Measurements from ENCODE around the gene SLC24A3.

SLC24A3 gene

GRCh38 chr20:19301142-19301541 is 88.7 kb downstream of the SLC24A3 start:
- Histone ChIP-seq H2BK120ac (ENCODE audit: low read depth, low read length) (no peak overlapping the region), H3K18ac (ENCODE audit: low read length) (no peak overlapping the region), H2BK5ac (ENCODE audit: low read length) (no peak overlapping the region), H4K5ac (ENCODE audit: low read length) (no peak overlapping the region), H3K27ac (ENCODE audit: low read depth, low read length) (no peak overlapping the region), H3K79me2 (ENCODE audit: control insufficient read depth, insufficient read depth, low read length) (no peaks in the 10 kb centered on the region), H3K27me3 (ENCODE audit: insufficient read depth, low read length, poor library complexity) (no peaks in the 10 kb centered on the region), H3K36me3 (ENCODE audit: control insufficient read depth, insufficient read depth, low read length) (no peaks in the 10 kb centered on the region), H2BK15ac (replicated peaks; ENCODE audit: low read depth) (no peak overlapping the region), H2AK5ac (ENCODE audit: low read length) (no peak overlapping the region), H3K4me2 (ENCODE audit: low read length) (no peak overlapping the region), H3K4me1 (ENCODE audit: control insufficient read depth, low read depth, low read length) (no peaks in the 10 kb centered on the region), H3K56ac (ENCODE audit: low read length) (no peak overlapping the region), H3K9ac (ENCODE audit: low read length) (no peak overlapping the region), H3K79me1 (ENCODE audit: low read length) (no peaks in the 10 kb centered on the region), H3K23ac (ENCODE audit: low read length) (no peak overlapping the region), H3K4ac (ENCODE audit: low read depth, low read length) (no peak overlapping the region), H3K4me3 (ENCODE audit: low read length) (no peak overlapping the region), H4K8ac (ENCODE audit: low read depth, low read length) (no peak overlapping the region)
- no peak for DNase-seq
- WGBS (ENCODE audit: extremely low coverage, insufficient coverage, low lambda C conversion rate), result no CpG with 5 or more reads among the region's 2 CpGs

DNA sequence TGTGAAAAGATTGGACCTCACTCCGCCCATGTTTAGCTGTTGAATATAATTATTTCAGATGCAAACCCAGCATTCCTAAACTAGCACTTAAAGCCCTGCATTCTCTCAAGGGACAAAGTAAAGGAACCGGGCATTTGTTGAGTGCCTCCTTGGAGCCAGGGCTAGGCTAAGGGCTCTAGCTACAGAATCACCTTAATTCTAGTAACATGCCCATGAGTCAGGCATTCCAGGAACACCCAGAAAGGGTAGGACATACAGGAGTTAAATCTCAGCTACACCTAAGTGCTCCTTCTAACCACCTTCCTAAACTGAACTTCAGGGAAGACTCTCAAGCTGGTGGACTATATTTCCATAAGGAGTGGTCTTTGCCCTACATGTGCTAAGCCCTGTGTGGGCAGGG is 89.4 kb downstream of the SLC24A3 start:
- Histone ChIP-seq H3K4me3 (ENCODE audit: low read length) (no peak overlapping the region), H3K56ac (ENCODE audit: low read length) (no peak overlapping the region), H3K36me3 (ENCODE audit: control insufficient read depth, insufficient read depth, low read length) (no peaks in the 10 kb centered on the region), H3K79me2 (ENCODE audit: control insufficient read depth, insufficient read depth, low read length) (no peaks in the 10 kb centered on the region), H3K4me1 (ENCODE audit: control insufficient read depth, low read depth, low read length) (no peaks in the 10 kb centered on the region), H3K79me1 (ENCODE audit: low read length) (no peaks in the 10 kb centered on the region), H2BK15ac (replicated peaks; ENCODE audit: low read depth) (no peak overlapping the region), H2BK120ac (ENCODE audit: low read depth, low read length) (no peak overlapping the region), H4K8ac (ENCODE audit: low read depth, low read length) (no peak overlapping the region), H3K27ac (ENCODE audit: low read depth, low read length) (no peak overlapping the region), H3K27me3 (ENCODE audit: insufficient read depth, low read length, poor library complexity) (no peaks in the 10 kb centered on the region), H3K9ac (ENCODE audit: low read length) (no peak overlapping the region), H3K23ac (ENCODE audit: low read length) (no peak overlapping the region), H3K18ac (ENCODE audit: low read length) (no peak overlapping the region), H2AK5ac (ENCODE audit: low read length) (no peak overlapping the region), H2BK5ac (ENCODE audit: low read length) (no peak overlapping the region), H3K4me2 (ENCODE audit: low read length) (no peak overlapping the region), H4K5ac (ENCODE audit: low read length) (no peak overlapping the region), H3K4ac (ENCODE audit: low read depth, low read length) (no peak overlapping the region)
- DNase-seq, result no peak
- WGBS (ENCODE audit: extremely low coverage, insufficient coverage, low lambda C conversion rate), result no CpG with 5 or more reads among the region's 2 CpGs

DNA sequence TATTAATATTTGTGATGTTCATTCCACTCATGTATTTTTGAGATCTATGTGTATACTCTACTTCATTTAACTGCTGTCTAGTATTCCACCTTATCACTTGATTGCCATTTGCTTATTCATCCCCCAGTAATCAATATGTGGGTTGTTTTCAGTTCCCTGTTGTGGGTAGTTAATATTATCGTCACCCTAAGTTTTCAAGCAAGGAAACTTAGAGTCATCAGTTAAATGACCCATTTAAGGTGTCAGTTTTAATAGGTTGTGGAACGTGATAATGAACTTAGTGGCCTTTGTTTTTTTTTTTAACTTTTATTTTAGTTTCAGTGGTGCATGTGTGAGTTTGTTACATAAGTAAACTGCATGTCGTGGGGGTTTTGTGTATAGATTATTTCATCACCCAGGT is 90.3 kb downstream of the SLC24A3 start:
- Histone ChIP-seq H4K5ac (ENCODE audit: low read length) (no peak overlapping the region), H2BK5ac (ENCODE audit: low read length) (no peak overlapping the region), H3K18ac (ENCODE audit: low read length) (no peak overlapping the region), H2BK15ac (replicated peaks; ENCODE audit: low read depth) (no peak overlapping the region), H3K56ac (ENCODE audit: low read length) (no peak overlapping the region), H3K27ac (ENCODE audit: low read depth, low read length) (no peak overlapping the region), H3K79me1 (ENCODE audit: low read length) (no peaks in the 10 kb centered on the region), H3K36me3 (ENCODE audit: control insufficient read depth, insufficient read depth, low read length) (no peaks in the 10 kb centered on the region), H3K79me2 (ENCODE audit: control insufficient read depth, insufficient read depth, low read length) (no peaks in the 10 kb centered on the region), H2BK120ac (ENCODE audit: low read depth, low read length) (no peak overlapping the region), H3K23ac (ENCODE audit: low read length) (no peak overlapping the region), H4K8ac (ENCODE audit: low read depth, low read length) (no peak overlapping the region), H2AK5ac (ENCODE audit: low read length) (no peak overlapping the region), H3K9ac (ENCODE audit: low read length) (no peak overlapping the region), H3K4me1 (ENCODE audit: control insufficient read depth, low read depth, low read length) (no peaks in the 10 kb centered on the region), H3K4me3 (ENCODE audit: low read length) (no peak overlapping the region), H3K4me2 (ENCODE audit: low read length) (no peak overlapping the region), H3K4ac (ENCODE audit: low read depth, low read length) (no peak overlapping the region), H3K27me3 (ENCODE audit: insufficient read depth, low read length, poor library complexity) (no peaks in the 10 kb centered on the region)
- WGBS (ENCODE audit: extremely low coverage, insufficient coverage, low lambda C conversion rate), result no CpG with 5 or more reads among the region's 3 CpGs
- no peak for DNase-seq

DNA sequence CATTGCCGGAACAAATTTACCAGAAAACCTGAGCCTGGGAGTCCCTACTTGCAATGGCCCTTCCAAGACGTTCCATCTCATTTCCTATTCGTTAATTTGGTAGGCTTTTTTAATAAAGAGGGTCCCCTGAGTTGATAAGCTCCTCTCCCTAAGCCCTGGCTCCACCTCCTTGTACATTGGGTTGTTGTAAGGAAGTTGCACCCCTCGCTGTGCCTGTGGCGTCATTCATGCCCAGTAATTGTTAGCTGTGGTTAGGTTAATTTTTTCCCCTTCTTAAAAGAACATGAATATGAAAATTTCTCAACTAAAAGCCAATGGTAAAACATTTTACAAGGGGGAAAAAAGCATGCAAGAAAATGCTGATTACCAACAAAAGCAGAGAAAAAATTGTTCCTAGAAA is 91.9 kb downstream of the SLC24A3 start:
- no peaks in the 10 kb centered on the region for H3K79me1 ChIP-seq (ENCODE audit: low read length)
- H2BK120ac ChIP-seq (ENCODE audit: low read depth, low read length), result no peak overlapping the region
- no peak overlapping the region for H3K9ac ChIP-seq (ENCODE audit: low read length)
- no peak overlapping the region for H3K23ac ChIP-seq (ENCODE audit: low read length)
- H3K36me3 ChIP-seq (ENCODE audit: control insufficient read depth, insufficient read depth, low read length), result no peaks in the 10 kb centered on the region
- H3K27me3 ChIP-seq (ENCODE audit: insufficient read depth, low read length, poor library complexity), result no peaks in the 10 kb centered on the region
- H3K4me2 ChIP-seq (ENCODE audit: low read length), result no peak overlapping the region
- no peak for DNase-seq
- no peak overlapping the region for H4K5ac ChIP-seq (ENCODE audit: low read length)
- WGBS (ENCODE audit: extremely low coverage, insufficient coverage, low lambda C conversion rate), result no CpG with 5 or more reads among the region's 5 CpGs
- no peak overlapping the region for H3K27ac ChIP-seq (ENCODE audit: low read depth, low read length)
- H3K56ac ChIP-seq (ENCODE audit: low read length), result no peak overlapping the region
- no peak overlapping the region for H2BK15ac ChIP-seq (replicated peaks; ENCODE audit: low read depth)
- no peak overlapping the region for H3K18ac ChIP-seq (ENCODE audit: low read length)
- H2AK5ac ChIP-seq (ENCODE audit: low read length), result no peak overlapping the region
- no peaks in the 10 kb centered on the region for H3K79me2 ChIP-seq (ENCODE audit: control insufficient read depth, insufficient read depth, low read length)
- no peak overlapping the region for H2BK5ac ChIP-seq (ENCODE audit: low read length)
- H3K4ac ChIP-seq (ENCODE audit: low read depth, low read length), result no peak overlapping the region
- H4K8ac ChIP-seq (ENCODE audit: low read depth, low read length), result no peak overlapping the region
- no peaks in the 10 kb centered on the region for H3K4me1 ChIP-seq (ENCODE audit: control insufficient read depth, low read depth, low read length)
- no peak overlapping the region for H3K4me3 ChIP-seq (ENCODE audit: low read length)

DNA sequence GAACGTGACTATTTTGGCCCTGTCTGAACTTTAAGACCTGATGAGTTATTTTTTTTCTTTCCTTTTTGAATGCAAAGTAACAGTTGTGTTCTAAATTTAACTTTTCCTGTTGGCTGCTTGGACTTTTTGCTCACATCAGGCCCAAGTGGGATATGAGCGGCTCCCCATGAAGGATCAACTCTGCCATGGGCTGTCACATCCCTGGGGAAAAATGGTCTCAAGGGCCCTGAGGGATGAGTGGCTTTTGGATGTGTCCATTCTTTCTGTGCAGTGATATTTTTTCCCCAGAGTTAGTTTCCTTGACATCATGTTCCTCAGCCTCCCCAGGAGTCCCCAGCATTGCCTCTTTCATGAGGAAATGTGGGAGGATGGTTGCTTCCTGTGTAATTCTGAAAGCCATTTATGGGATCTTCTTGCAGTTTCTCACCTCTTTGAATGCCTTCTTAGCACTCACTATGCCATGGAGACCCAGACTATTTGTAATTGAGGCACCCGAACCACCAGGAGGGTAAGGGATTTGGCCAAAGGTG is 92.5 kb downstream of the SLC24A3 start:
- Histone ChIP-seq H2BK15ac (replicated peaks; ENCODE audit: low read depth) (no peak overlapping the region), H2BK120ac (ENCODE audit: low read depth, low read length) (no peak overlapping the region), H3K56ac (ENCODE audit: low read length) (no peak overlapping the region), H3K4me3 (ENCODE audit: low read length) (no peak overlapping the region), H3K36me3 (ENCODE audit: control insufficient read depth, insufficient read depth, low read length) (no peaks in the 10 kb centered on the region), H3K18ac (ENCODE audit: low read length) (no peak overlapping the region), H4K8ac (ENCODE audit: low read depth, low read length) (no peak overlapping the region), H3K27ac (ENCODE audit: low read depth, low read length) (no peak overlapping the region), H3K4ac (ENCODE audit: low read depth, low read length) (no peak overlapping the region), H3K23ac (ENCODE audit: low read length) (no peak overlapping the region), H3K79me2 (ENCODE audit: control insufficient read depth, insufficient read depth, low read length) (no peaks in the 10 kb centered on the region), H2BK5ac (ENCODE audit: low read length) (no peak overlapping the region), H3K27me3 (ENCODE audit: insufficient read depth, low read length, poor library complexity) (no peaks in the 10 kb centered on the region), H3K4me1 (ENCODE audit: control insufficient read depth, low read depth, low read length) (no peaks in the 10 kb centered on the region), H3K4me2 (ENCODE audit: low read length) (no peak overlapping the region), H3K9ac (ENCODE audit: low read length) (no peak overlapping the region), H4K5ac (ENCODE audit: low read length) (no peak overlapping the region), H3K79me1 (ENCODE audit: low read length) (no peaks in the 10 kb centered on the region), H2AK5ac (ENCODE audit: low read length) (no peak overlapping the region)
- no peak for DNase-seq
- no CpG with 5 or more reads among the region's 3 CpGs for WGBS (ENCODE audit: extremely low coverage, insufficient coverage, low lambda C conversion rate)

GRCh38 chr20:19308146-19308545 is 95.7 kb downstream of the SLC24A3 start:
- H3K27me3 ChIP-seq (ENCODE audit: insufficient read depth, low read length, poor library complexity), result no peaks in the 10 kb centered on the region
- H2AK5ac ChIP-seq (ENCODE audit: low read length), result no peak overlapping the region
- no peak overlapping the region for H3K23ac ChIP-seq (ENCODE audit: low read length)
- H3K9ac ChIP-seq (ENCODE audit: low read length), result no peak overlapping the region
- H4K5ac ChIP-seq (ENCODE audit: low read length), result no peak overlapping the region
- H3K56ac ChIP-seq (ENCODE audit: low read length), result no peak overlapping the region
- no peak overlapping the region for H3K4ac ChIP-seq (ENCODE audit: low read depth, low read length)
- no peak overlapping the region for H2BK15ac ChIP-seq (replicated peaks; ENCODE audit: low read depth)
- no CpG with 5 or more reads among the region's 3 CpGs for WGBS (ENCODE audit: extremely low coverage, insufficient coverage, low lambda C conversion rate)
- H3K4me1 ChIP-seq (ENCODE audit: control insufficient read depth, low read depth, low read length), result no peaks in the 10 kb centered on the region
- H3K18ac ChIP-seq (ENCODE audit: low read length), result no peak overlapping the region
- no peak for DNase-seq
- no peak overlapping the region for H3K27ac ChIP-seq (ENCODE audit: low read depth, low read length)
- H4K8ac ChIP-seq (ENCODE audit: low read depth, low read length), result no peak overlapping the region
- H3K4me2 ChIP-seq (ENCODE audit: low read length), result no peak overlapping the region
- H3K79me1 ChIP-seq (ENCODE audit: low read length), result no peaks in the 10 kb centered on the region
- no peak overlapping the region for H2BK5ac ChIP-seq (ENCODE audit: low read length)
- H3K79me2 ChIP-seq (ENCODE audit: control insufficient read depth, insufficient read depth, low read length), result no peaks in the 10 kb centered on the region
- H3K36me3 ChIP-seq (ENCODE audit: control insufficient read depth, insufficient read depth, low read length), result no peaks in the 10 kb centered on the region
- no peak overlapping the region for H2BK120ac ChIP-seq (ENCODE audit: low read depth, low read length)
- no peak overlapping the region for H3K4me3 ChIP-seq (ENCODE audit: low read length)

Data from mesendoderm (in vitro differentiated cells).